ENCODE measurements around the gene PCDH9. TPM values are rescaled to one million over a fixed set of nuclear protein-coding genes. Genes with fewer than 3 reads are reported as not detected.
"Not testable (repeated sequence)": the region's sequence is repeated elsewhere in the genome, so short reads cannot be mapped to it uniquely, and the experiment has no call there.

The PCDH9 gene
- total RNA-seq, 6 experiments from 2014 or later, result 1.6 to 3.9 (median 3.1) TPM

GRCh38 chr13:67099494-67099893 lies 130.6 kb downstream of the PCDH9 start:
- 89% methylated on average over 7 of the region's 7 CpGs for WGBS (ENCODE audit: insufficient coverage, low coverage, low lambda C conversion rate, missing lambda C conversion rate)
- no peaks in the 10 kb centered on the region for H3K4me1 ChIP-seq
- no peaks in the 10 kb centered on the region for H3K9me3 ChIP-seq
- H3K36me3 ChIP-seq, result no peaks in the 10 kb centered on the region
- intact Hi-C loops (cut with DNase I), result no loop called here
- H3K27me3 ChIP-seq, result no peaks in the 10 kb centered on the region
- DNase-seq (no peak), ATAC-seq (no peak)
- TF ChIP-seq POLR2A (IDR thresholded peaks at IDR 0.05) (no peak), CTCF (IDR thresholded peaks at IDR 0.05) (no peak)
- no peak overlapping the region for H3K4me3 ChIP-seq
- no peak overlapping the region for H3K27ac ChIP-seq

- Histone ChIP-seq H3K4me3 (no peak overlapping the region), H3K27me3 (no peaks in the 10 kb centered on the region), H3K27ac (no peak overlapping the region), H3K36me3 (no peaks in the 10 kb centered on the region), H3K9me3 (no peaks in the 10 kb centered on the region), H3K4me1 (no peaks in the 10 kb centered on the region)
- DNase-seq (no peak), ATAC-seq (no peak)
- WGBS (ENCODE audit: insufficient coverage, low coverage, low lambda C conversion rate, missing lambda C conversion rate), result 86% methylated on average over 3 of the region's 3 CpGs
- no peak for TF ChIP-seq CTCF (IDR thresholded peaks at IDR 0.05)
- no peak for TF ChIP-seq POLR2A (IDR thresholded peaks at IDR 0.05)
- intact Hi-C loops (cut with DNase I), result no loop called here
These were observed 132.2 kb downstream of the PCDH9 start for GRCh38 chr13:67097892-67098452.

GRCh38 chr13:67096893-67097292 lies 133.2 kb downstream of the PCDH9 start:
- DNase-seq; H3K27me3 ChIP-seq; H3K4me3 ChIP-seq; H3K36me3 ChIP-seq; H3K9me3 ChIP-seq; intact Hi-C loops (cut with DNase I); H3K27ac ChIP-seq; H3K4me1 ChIP-seq; ATAC-seq: not testable (repeated sequence)
- WGBS (ENCODE audit: insufficient coverage, low coverage, low lambda C conversion rate, missing lambda C conversion rate), result 90% methylated on average over 5 of the region's 5 CpGs

GRCh38 chr13:67096418-67096817 lies 133.7 kb downstream of the PCDH9 start:
- no peak overlapping the region for H3K4me3 ChIP-seq
- H3K27ac ChIP-seq, result no peak overlapping the region
- H3K4me1 ChIP-seq, result no peaks in the 10 kb centered on the region
- intact Hi-C loops (cut with DNase I), result no loop called here
- WGBS (ENCODE audit: insufficient coverage, low coverage, low lambda C conversion rate, missing lambda C conversion rate), result 70% methylated on average over 2 of the region's 2 CpGs
- H3K9me3 ChIP-seq, result no peaks in the 10 kb centered on the region
- no peak for TF ChIP-seq CTCF (IDR thresholded peaks at IDR 0.05)
- no peak for TF ChIP-seq POLR2A (IDR thresholded peaks at IDR 0.05)
- no peaks in the 10 kb centered on the region for H3K36me3 ChIP-seq
- ATAC-seq (no peak), DNase-seq (no peak)
- no peaks in the 10 kb centered on the region for H3K27me3 ChIP-seq

GRCh38 chr13:67095621-67096020 lies 134.5 kb downstream of the PCDH9 start:
- WGBS (ENCODE audit: insufficient coverage, low coverage, low lambda C conversion rate, missing lambda C conversion rate), result 50% methylated on average over 1 of the region's 1 CpG
- DNase-seq (no peak), ATAC-seq (no peak)
- H3K27ac ChIP-seq, result no peak overlapping the region
- H3K4me1 ChIP-seq, result no peaks in the 10 kb centered on the region
- H3K4me3 ChIP-seq, result no peak overlapping the region
- intact Hi-C loops (cut with DNase I), result no loop called here
- H3K36me3 ChIP-seq, result no peaks in the 10 kb centered on the region
- no peak for TF ChIP-seq CTCF (IDR thresholded peaks at IDR 0.05)
- no peak for TF ChIP-seq POLR2A (IDR thresholded peaks at IDR 0.05)
- no peaks in the 10 kb centered on the region for H3K9me3 ChIP-seq
- H3K27me3 ChIP-seq, result no peaks in the 10 kb centered on the region

Measured in right lobe of liver (tissue), 6 donors.